HepG2 (cell line): ENCODE measurements around the gene LRRC51. TPM values are rescaled to one million over a fixed set of nuclear protein-coding genes. Genes with fewer than 3 reads are reported as not detected.

Source experiments
- ATAC-seq: fragments of 200-7000 bp; cut with Tn5 transposase; 3 replicates; pipeline ENCODE4 v1.9.1; 2020; ENCODE audit warnings: mild to moderate bottlenecking, moderate library complexity
- BruUV-seq: library from RNA; stranded (reverse); fragments of 400-500 nt; replicated peaks from 2 replicates; lab custom pipeline; 2021; lab: Mats Ljungman, UMichigan
- CTCF ChIA-PET: fragments of 300-600 bp; formaldehyde crosslinking; extraction: SDS; loops from one replicate; lab custom pipeline; 2021; ENCODE audit warnings: low total read pairs, inconsistent platforms, low intra/inter-chr PET ratio; lab: Yijun Ruan, JAX
- POLR2A ChIA-PET: fragments of 350-600 bp; sonication (Branson Sonifier 250); formaldehyde crosslinking; loops from one replicate; lab custom pipeline; 2020; ENCODE audit warnings: antibody characterized with exemption, inconsistent platforms; lab: Yijun Ruan, JAX
- DNase-seq: peaks from one replicate; pipeline ENCODE4 v3.0.0-alpha.2; 2015; ENCODE audit warnings: low spot score
- FAIRE-seq: peaks from 3 replicates; lab custom pipeline; 2011; peaks lifted over from hg19 to GRCh38; lab: Jason Lieb, UNC
- H2AFZ ChIP-seq: one replicate; pipeline ENCODE4 v1.6.1; 2011; ENCODE audit warnings: low read length, inconsistent platforms
- H3K27ac ChIP-seq: fragments of 300-600 bp; 3 replicates; pipeline ENCODE4 v1.8.0; 2011; ENCODE audit warnings: mixed run types, mild to moderate bottlenecking, mixed read lengths, low read length, inconsistent platforms; ENCODE audit not compliant: insufficient read depth; ENCODE audit errors: extremely low read length
- H3K27me3 ChIP-seq, 2 experiments: fragments of 200-600 bp in 1 of 2; 2 replicates in 1 of 2; 3 replicates in 1 of 2; pipeline versions ENCODE4 v1.6.0 to v1.8.0; 2011; ENCODE audit warnings: low read length in 2 of 2, mild to moderate bottlenecking in 2 of 2, moderate library complexity in 2 of 2, inconsistent platforms in 1 of 2; ENCODE audit not compliant: insufficient read depth in 2 of 2, control insufficient read depth in 1 of 2
- H3K36me3 ChIP-seq, 2 experiments: fragments of 200-600 bp in 1 of 2; replicated peaks in 1 of 2; 2 replicates in 1 of 2; 3 replicates in 1 of 2; pipeline versions ENCODE4 v1.5.1 to v1.8.0; 2011; ENCODE audit warnings: low read length in 2 of 2, inconsistent platforms in 1 of 2; ENCODE audit not compliant: insufficient read depth in 2 of 2, control insufficient read depth in 1 of 2
- H3K4me1 ChIP-seq: 2 replicates; pipeline ENCODE4 v1.5.1; 2012; ENCODE audit warnings: low read length, inconsistent platforms; ENCODE audit not compliant: insufficient read depth
- H3K4me2 ChIP-seq: 2 replicates; pipeline ENCODE4 v1.6.0; 2011; ENCODE audit warnings: low read depth, low read length, inconsistent platforms
- H3K4me3 ChIP-seq, 3 experiments: fragments of 200-600 bp in 1 of 3; sonication (generic), shearing (Covaris generic) in 1 of 3; replicated peaks in 1 of 3; 2 replicates each; pipeline ENCODE4 v1.5.1; 2011 to 2016; ENCODE audit warnings: low read length in 3 of 3, inconsistent platforms in 2 of 3, low read depth in 2 of 3, mild to moderate bottlenecking in 2 of 3, control low read depth in 1 of 3, mixed read lengths in 1 of 3; ENCODE audit not compliant: insufficient read depth in 1 of 3
- H3K79me2 ChIP-seq: one replicate; pipeline ENCODE4 v1.6.1; 2011; ENCODE audit warnings: low read length, inconsistent platforms; ENCODE audit not compliant: insufficient read depth
- H3K9ac ChIP-seq: 2 replicates; pipeline ENCODE4 v1.6.0; 2011; ENCODE audit warnings: mild to moderate bottlenecking, low read depth, low read length, inconsistent platforms; ENCODE audit not compliant: insufficient read depth
- H3K9me3 ChIP-seq: 2 replicates; pipeline ENCODE4 v1.5.1; 2012; ENCODE audit warnings: mild to moderate bottlenecking, low read length
- H4K20me1 ChIP-seq: 2 replicates; pipeline ENCODE4 v1.6.0; 2011; ENCODE audit warnings: inconsistent platforms, mild to moderate bottlenecking, low read length, moderate library complexity; ENCODE audit not compliant: insufficient read depth
- ELF3 ChIP-seq: IDR thresholded peaks from 2 replicates; pipeline ENCODE4 v1.6.1; 2016; ENCODE audit warnings: missing genetic modification reagents, missing compliant biosample characterization
- GATAD1 ChIP-seq: IDR thresholded peaks from 2 replicates; pipeline ENCODE4 v1.6.1; 2016; ENCODE audit warnings: missing genetic modification reagents, missing compliant biosample characterization
- KDM1A ChIP-seq: IDR thresholded peaks from 2 replicates; pipeline ENCODE4 v1.6.1; 2016; ENCODE audit warnings: missing compliant biosample characterization
- YY1 ChIP-seq: IDR thresholded peaks from 2 replicates; pipeline ENCODE4 v1.6.1; 2011; ENCODE audit warnings: low read length, low read depth, moderate library complexity, mild to moderate bottlenecking; ENCODE audit not compliant: insufficient read depth, insufficient replicate concordance
- ZNF567 ChIP-seq: sonication (generic); formaldehyde crosslinking; IDR thresholded peaks from 2 replicates; pipeline ENCODE4 v1.8.1; 2023; ENCODE audit warnings: mild to moderate bottlenecking, missing genetic modification reagents, borderline replicate concordance
- ZNF768 ChIP-seq: sonication (generic); formaldehyde crosslinking; IDR thresholded peaks from 2 replicates; pipeline ENCODE4 v1.4.0; 2020; ENCODE audit warnings: missing genetic modification reagents
- WGBS: methylation state at CpG from one replicate; pipeline ENCODE4 v1.1.6; 2017; ENCODE audit warnings: low lambda C conversion rate; 5-methylcytosine and 5-hydroxymethylcytosine counted together
- in situ Hi-C: cut with HindIII; loops from 2 replicates; pipeline ENCODE4 v1.10.0; 2017; ENCODE audit warnings: low pct_unique_long_range_greater_than_20kb; ENCODE audit not compliant: extremely low pct_ligation_motif_present
- intact Hi-C: fragments of 100-400 bp; cut with micrococcal nuclease; formaldehyde crosslinking; loops from one replicate; pipeline ENCODE4 v1.10.0; 2022; ENCODE audit not compliant: unreplicated experiment
- polyA plus RNA-seq, 8 experiments: library from polyadenylated mRNA; depleted of rRNA in 3 of 8; stranded (reverse) in 7 of 8; unstranded in 1 of 8; fragments of >200 nt; fragmentation: Illumina TruSeq in 4 of 8; extraction: Trizol in 4 of 8; gene quantifications; 2 replicates each; pipeline versions ENCODE4 v1.2.1 to v1.2.3, GENCODE V29; 2011 to 2016; ENCODE audit warnings: low read depth in 4 of 8, missing spikeins in 1 of 8, mixed read lengths in 1 of 8; ENCODE audit not compliant: insufficient read depth in 1 of 8
- total RNA-seq, 5 experiments: library from RNA; depleted of rRNA; stranded (reverse); fragments of >200 nt; fragmentation: Illumina TruSeq; extraction: Trizol; gene quantifications; 2 replicates each; pipeline ENCODE4 v1.2.3, GENCODE V29; 2016; ENCODE audit warnings: low read depth in 1 of 5
- TF ChIP-seq, protein P1 (sequence below): IDR thresholded peaks from 2 replicates; pipeline ENCODE4 v1.6.1; 2016
- TF ChIP-seq, protein P2 (sequence below): sonication (generic); formaldehyde crosslinking; IDR thresholded peaks from 2 replicates; pipeline ENCODE4 v1.8.0; 2022; ENCODE audit warnings: missing genetic modification reagents, mild to moderate bottlenecking, borderline replicate concordance
- TF ChIP-seq, protein P3 (sequence below): sonication (generic); formaldehyde crosslinking; IDR thresholded peaks from 2 replicates; pipeline ENCODE4 v1.8.1; 2023; ENCODE audit warnings: mild to moderate bottlenecking, missing genetic modification reagents, borderline replicate concordance
- TF ChIP-seq, protein P4 (sequence below): sonication (generic); formaldehyde crosslinking; IDR thresholded peaks from 2 replicates; pipeline ENCODE4 v1.4.0; 2020; ENCODE audit warnings: missing genetic modification reagents
- TF ChIP-seq, protein P5 (sequence below): sonication (generic); formaldehyde crosslinking; IDR thresholded peaks from 2 replicates; pipeline ENCODE4 v1.4.0; 2020; ENCODE audit warnings: missing genetic modification reagents

LRRC51 gene
- total and polyA plus RNA-seq, 2 of the 13 experiments (the other 11 are each of a cell fraction or from before 2014, with no cell fraction given), result 5.3 to 6.0 TPM

DNA sequence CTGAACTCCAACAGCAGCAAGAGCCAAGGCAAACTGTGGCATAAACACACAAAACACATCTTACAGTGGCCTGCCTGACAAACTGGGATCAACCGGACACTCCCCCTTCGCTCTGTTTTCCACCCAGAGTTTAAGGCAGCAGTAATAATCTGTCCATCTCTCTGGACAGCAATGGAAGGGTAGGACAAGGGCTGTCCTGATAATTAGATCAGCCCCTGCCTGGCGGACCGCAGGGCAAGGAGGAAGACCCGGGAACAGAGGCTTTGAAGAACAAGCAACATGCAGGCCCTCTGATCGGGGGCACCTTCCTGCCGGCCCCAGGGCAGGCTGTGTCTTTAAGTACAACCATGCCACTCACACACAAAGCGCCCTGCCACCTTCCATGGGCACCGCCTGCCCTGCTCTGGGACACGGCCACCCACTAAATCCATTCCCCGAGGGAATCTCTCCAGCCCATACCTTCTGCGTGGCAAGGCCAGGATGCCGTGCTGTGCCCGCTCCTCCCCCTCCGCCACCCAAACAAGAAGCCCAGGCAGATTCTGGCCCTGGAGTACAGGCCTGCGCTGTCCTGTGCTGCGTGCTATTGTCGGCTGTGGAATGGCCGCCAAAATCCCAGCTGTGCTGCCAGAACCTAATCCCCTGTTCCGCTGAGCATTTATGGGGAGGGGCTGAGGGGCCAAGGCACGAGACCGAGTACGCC, 39.1 kb upstream of the LRRC51 start:
- POLR2A ChIA-PET, result interaction anchor here (0.8 to 4.1 kb wide), 14 partner anchors 9 to 71 kb away, joined by 3 to 37 read pairs (median 8); partner anchors contain the start of genes ANAPC15 and LRRC51
- WGBS, result 13% methylated on average over 6 of the region's 23 CpGs
- peak; percentile 38; the same call in 1 of the 2 replicates for TF ChIP-seq ZNF768
- TF ChIP-seq, protein P1, sequence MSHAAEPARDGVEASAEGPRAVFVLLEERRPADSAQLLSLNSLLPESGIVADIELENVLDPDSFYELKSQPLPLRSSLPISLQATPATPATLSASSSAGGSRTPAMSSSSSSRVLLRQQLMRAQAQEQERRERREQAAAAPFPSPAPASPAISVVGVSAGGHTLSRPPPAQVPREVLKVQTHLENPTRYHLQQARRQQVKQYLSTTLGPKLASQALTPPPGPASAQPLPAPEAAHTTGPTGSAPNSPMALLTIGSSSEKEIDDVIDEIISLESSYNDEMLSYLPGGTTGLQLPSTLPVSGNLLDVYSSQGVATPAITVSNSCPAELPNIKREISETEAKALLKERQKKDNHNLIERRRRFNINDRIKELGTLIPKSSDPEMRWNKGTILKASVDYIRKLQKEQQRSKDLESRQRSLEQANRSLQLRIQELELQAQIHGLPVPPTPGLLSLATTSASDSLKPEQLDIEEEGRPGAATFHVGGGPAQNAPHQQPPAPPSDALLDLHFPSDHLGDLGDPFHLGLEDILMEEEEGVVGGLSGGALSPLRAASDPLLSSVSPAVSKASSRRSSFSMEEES, result 0 out of 2 replicates have a peak, but pooled peaks have one; percentile 13
- TF ChIP-seq, protein P2, sequence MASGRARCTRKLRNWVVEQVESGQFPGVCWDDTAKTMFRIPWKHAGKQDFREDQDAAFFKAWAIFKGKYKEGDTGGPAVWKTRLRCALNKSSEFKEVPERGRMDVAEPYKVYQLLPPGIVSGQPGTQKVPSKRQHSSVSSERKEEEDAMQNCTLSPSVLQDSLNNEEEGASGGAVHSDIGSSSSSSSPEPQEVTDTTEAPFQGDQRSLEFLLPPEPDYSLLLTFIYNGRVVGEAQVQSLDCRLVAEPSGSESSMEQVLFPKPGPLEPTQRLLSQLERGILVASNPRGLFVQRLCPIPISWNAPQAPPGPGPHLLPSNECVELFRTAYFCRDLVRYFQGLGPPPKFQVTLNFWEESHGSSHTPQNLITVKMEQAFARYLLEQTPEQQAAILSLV, result no peak
- TF ChIP-seq YY1, result peak; percentile 56
- TF ChIP-seq, protein P3, sequence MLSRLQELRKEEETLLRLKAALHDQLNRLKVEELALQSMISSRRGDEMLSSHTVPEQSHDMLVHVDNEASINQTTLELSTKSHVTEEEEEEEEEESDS, result no peak
- TF ChIP-seq GATAD1, result 0 out of 2 replicates have a peak, but pooled peaks have one; percentile 2
- TF ChIP-seq, protein P4, sequence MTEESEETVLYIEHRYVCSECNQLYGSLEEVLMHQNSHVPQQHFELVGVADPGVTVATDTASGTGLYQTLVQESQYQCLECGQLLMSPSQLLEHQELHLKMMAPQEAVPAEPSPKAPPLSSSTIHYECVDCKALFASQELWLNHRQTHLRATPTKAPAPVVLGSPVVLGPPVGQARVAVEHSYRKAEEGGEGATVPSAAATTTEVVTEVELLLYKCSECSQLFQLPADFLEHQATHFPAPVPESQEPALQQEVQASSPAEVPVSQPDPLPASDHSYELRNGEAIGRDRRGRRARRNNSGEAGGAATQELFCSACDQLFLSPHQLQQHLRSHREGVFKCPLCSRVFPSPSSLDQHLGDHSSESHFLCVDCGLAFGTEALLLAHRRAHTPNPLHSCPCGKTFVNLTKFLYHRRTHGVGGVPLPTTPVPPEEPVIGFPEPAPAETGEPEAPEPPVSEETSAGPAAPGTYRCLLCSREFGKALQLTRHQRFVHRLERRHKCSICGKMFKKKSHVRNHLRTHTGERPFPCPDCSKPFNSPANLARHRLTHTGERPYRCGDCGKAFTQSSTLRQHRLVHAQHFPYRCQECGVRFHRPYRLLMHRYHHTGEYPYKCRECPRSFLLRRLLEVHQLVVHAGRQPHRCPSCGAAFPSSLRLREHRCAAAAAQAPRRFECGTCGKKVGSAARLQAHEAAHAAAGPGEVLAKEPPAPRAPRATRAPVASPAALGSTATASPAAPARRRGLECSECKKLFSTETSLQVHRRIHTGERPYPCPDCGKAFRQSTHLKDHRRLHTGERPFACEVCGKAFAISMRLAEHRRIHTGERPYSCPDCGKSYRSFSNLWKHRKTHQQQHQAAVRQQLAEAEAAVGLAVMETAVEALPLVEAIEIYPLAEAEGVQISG (CRISPR knock-in tag), result no peak
- TF ChIP-seq ELF3, result 0 out of 2 replicates have a peak, but pooled peaks have one; percentile 9
- TF ChIP-seq, protein P5, sequence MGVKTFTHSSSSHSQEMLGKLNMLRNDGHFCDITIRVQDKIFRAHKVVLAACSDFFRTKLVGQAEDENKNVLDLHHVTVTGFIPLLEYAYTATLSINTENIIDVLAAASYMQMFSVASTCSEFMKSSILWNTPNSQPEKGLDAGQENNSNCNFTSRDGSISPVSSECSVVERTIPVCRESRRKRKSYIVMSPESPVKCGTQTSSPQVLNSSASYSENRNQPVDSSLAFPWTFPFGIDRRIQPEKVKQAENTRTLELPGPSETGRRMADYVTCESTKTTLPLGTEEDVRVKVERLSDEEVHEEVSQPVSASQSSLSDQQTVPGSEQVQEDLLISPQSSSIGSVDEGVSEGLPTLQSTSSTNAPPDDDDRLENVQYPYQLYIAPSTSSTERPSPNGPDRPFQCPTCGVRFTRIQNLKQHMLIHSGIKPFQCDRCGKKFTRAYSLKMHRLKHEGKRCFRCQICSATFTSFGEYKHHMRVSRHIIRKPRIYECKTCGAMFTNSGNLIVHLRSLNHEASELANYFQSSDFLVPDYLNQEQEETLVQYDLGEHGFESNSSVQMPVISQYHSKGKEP (CRISPR knock-in tag), result no peak
- no peak for TF ChIP-seq KDM1A (CRISPR knock-in tag)
- no peak for TF ChIP-seq ZNF567 (CRISPR knock-in tag)

More for the DNA sequence above, 39.1 kb upstream of the LRRC51 start:
- in situ Hi-C loops, result no loop called here
- Histone ChIP-seq H3K9ac (peak overlapping the region; percentile 76), H3K4me1 (peaks cover 54% of the 10 kb centered on the region), H4K20me1 (no peaks in the 10 kb centered on the region), H3K27ac (peak overlapping the region; percentile 86), H3K4me2 (peak overlapping the region; percentile 97), H3K27me3 (no peaks in the 10 kb centered on the region; a peak in 1 of 5 replicates), H2AFZ (no peak overlapping the region), H3K36me3 (peaks cover 0 to 4% of the 10 kb centered on the region in 2 experiments; a peak in 2 of 5 replicates), H3K79me2 (peaks cover 54% of the 10 kb centered on the region), H3K9me3 (no peaks in the 10 kb centered on the region), H3K4me3 (peak overlapping the region; percentile 56 to 77 (median 62))
- peak; percentile 31 for DNase-seq
- ATAC-seq, result peak; percentile 77
- intact Hi-C loops, result loop anchor here (1.0 kb wide), 1 partner anchor 39 kb away; the partner anchor contains the start of genes LRRC51 and NUMA1
- CTCF ChIA-PET, result no interaction called here
- FAIRE-seq, result peak; percentile 40
- no TSS peak for BruUV-seq
